Right cardiac atrium (tissue), 5 donors: ENCODE data around the gene TIFAB. TPM values are rescaled to one million over a fixed set of nuclear protein-coding genes. Genes with fewer than 3 reads are reported as not detected.

ENCODE experiments used
- ATAC-seq, 2 donors: fragments of 200-7000 bp; cut with Tn5 transposase; one replicate each; pipeline versions ENCODE4 v1.8.0 to v1.9.1; 2020; ENCODE audit warnings: moderate library complexity in 2 of 2, mild to moderate bottlenecking in 1 of 2
- DNase-seq, 3 donors: peaks; one replicate each; pipeline ENCODE4 v3.0.0-alpha.2; 2020
- H3K27ac ChIP-seq: one replicate; pipeline ENCODE4 v1.5.1; 2013; ENCODE audit warnings: mild to moderate bottlenecking, low read length, control low read depth, moderate library complexity
- H3K27me3 ChIP-seq: one replicate; pipeline ENCODE4 v1.6.1; 2013; ENCODE audit not compliant: control insufficient read depth, insufficient read depth
- H3K4me1 ChIP-seq: one replicate; pipeline ENCODE4 v1.6.1; 2013; ENCODE audit warnings: low read length; ENCODE audit not compliant: control insufficient read depth, insufficient read depth
- H3K4me3 ChIP-seq: one replicate; pipeline ENCODE4 v1.5.1; 2013; ENCODE audit warnings: low read length, control low read depth
- H3K9me3 ChIP-seq: one replicate; pipeline ENCODE4 v1.6.1; 2013; ENCODE audit warnings: low read length; ENCODE audit not compliant: control insufficient read depth
- WGBS: extraction: QIAGEN DNeasy Blood & Tissue Kit; methylation state at CpG from one replicate; pipeline ENCODE4 v1.1.7; 2013; 5-methylcytosine and 5-hydroxymethylcytosine counted together
- intact Hi-C, 4 donors: fragments of 100-400 bp; cut with DNase I; formaldehyde crosslinking; loops; one replicate each; pipeline versions ENCODE4 v1.11.0 to v1.14.0; 2022 to 2023
- polyA plus RNA-seq: library from polyadenylated mRNA; stranded (reverse); fragments of 200-250 nt; gene quantifications from one replicate; pipeline ENCODE4 v1.2.3, GENCODE V29; 2013
- total RNA-seq, 4 donors: library from RNA; stranded (reverse); fragmentation: NEBNext Ultra II Directional; extraction: Animal tissue kit (Norgen Biotek cat#: 25700); gene quantifications; one replicate each; pipeline ENCODE4 v1.2.1, GENCODE V29; 2021
- donor health status: healthy with polysubstance abuse.
- donor health status: DM: no; HTN: yes; CAD: no.
- donor health status: DM: no; HTN: no; CAD: no.
- donor health status: DM: no; HTN: yes; CAD: no; lungs with severe emphysema.
- donor health status: DM: yes; HTN: yes; CAD: no.

TIFAB gene
- total and polyA plus RNA-seq, 5 donors: not detected

DNA sequence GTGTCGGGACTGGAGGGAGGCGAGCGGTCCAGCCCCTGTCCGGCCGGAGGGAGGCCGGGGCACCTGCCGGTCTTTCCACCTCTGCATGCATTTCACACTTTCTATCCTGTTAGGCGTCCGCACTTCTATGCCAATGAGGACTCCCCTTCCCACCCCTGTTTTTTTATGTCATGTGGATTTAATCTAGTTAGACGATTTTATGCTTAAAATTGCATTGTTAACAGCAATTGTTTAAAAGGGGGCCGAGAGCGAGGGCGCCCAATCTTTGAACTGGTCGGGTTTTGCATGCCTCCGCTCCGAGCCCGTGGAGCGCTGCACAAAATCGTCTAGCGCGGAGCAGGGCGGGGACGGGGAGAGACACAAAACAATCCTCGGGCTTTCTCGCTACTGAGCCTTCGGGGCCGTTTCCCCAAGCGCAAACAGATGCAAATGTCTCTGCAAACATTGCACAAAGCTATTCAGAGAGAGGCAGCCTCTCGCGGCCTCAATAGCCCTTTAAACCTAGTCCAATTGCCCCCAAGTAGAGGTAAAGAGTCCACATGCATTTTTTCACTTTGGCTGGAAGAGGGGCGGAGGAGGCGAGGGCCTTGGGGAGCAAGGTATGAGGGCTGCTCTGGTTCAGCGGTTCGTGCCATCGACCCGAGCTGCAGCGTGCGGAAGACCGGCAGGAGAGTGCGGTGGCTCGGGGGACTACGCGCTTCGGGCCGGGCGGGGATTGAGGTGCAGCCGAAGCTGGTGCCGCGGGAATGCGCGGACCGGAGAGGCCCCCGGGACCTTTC lies 37.5 kb upstream of the TIFAB start:
- 2% methylated on average over 53 of the region's 53 CpGs for WGBS
- intact Hi-C loops: no loop called here
- Histone ChIP-seq H3K27ac (no peak overlapping the region), H3K4me1 (peaks cover 6% of the 10 kb centered on the region), H3K4me3 (peak overlapping the region; percentile 38), H3K9me3 (no peaks in the 10 kb centered on the region), H3K27me3 (no peaks in the 10 kb centered on the region)
- DNase-seq (no peak), ATAC-seq (no peak)

DNA sequence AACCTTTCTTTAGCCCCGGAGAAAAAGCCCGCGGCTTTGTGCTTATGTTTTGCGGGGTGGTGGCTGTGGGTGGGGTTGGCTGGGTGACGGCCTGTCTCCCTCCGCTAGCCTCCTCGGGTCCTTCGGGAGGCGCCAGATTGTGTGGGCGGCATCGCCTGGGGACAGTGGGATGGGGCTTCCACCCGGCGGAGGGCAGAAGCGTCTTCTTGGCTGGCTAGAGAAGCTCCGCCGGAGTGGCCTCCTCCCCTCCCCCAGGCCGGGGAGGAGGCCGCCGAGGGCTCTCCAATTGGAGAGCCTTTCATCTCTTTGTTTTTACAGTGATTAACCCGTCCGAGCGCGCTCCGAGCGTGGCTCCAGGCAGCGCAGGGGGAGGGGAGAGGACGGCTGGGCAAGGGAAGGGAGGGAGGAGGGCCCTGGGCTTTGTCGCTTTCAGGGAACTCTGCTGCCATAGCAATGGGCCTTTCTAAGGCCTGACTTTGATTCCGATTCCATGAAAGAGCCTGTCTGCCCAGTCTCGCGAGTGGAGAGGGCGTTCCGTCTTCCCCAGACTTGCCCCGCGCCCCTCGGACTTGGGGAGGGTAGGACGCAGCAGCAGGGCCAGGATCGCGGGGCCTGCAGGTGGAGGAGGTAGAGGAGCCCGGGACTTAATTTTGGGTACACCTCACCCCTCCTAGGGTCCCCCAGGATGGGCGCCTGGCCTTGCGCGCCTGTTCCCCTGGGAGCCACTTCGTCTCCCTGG lies 36.7 kb upstream of the TIFAB start:
- peaks cover 6% of the 10 kb centered on the region for H3K4me1 ChIP-seq
- no peaks in the 10 kb centered on the region for H3K9me3 ChIP-seq
- H3K27ac ChIP-seq: no peak overlapping the region
- peak in 1 of 3 donors; percentile 21 for DNase-seq
- peak overlapping the region; percentile 38 for H3K4me3 ChIP-seq
- ATAC-seq: peak; percentile 16 to 31
- no peaks in the 10 kb centered on the region for H3K27me3 ChIP-seq
- intact Hi-C loops: no loop called here
- WGBS: 2% methylated on average over 44 of the region's 44 CpGs

- Histone ChIP-seq H3K27me3 (no peaks in the 10 kb centered on the region), H3K4me1 (peaks cover 6% of the 10 kb centered on the region), H3K9me3 (no peaks in the 10 kb centered on the region), H3K4me3 (no peak overlapping the region), H3K27ac (no peak overlapping the region)
- DNase-seq (no peak), ATAC-seq (no peak)
- 25% methylated on average over 11 of the region's 11 CpGs for WGBS
- intact Hi-C loops: no loop called here
These were observed 35.8 kb upstream of the TIFAB start for GRCh38 chr5:135487839-135488514.

DNA sequence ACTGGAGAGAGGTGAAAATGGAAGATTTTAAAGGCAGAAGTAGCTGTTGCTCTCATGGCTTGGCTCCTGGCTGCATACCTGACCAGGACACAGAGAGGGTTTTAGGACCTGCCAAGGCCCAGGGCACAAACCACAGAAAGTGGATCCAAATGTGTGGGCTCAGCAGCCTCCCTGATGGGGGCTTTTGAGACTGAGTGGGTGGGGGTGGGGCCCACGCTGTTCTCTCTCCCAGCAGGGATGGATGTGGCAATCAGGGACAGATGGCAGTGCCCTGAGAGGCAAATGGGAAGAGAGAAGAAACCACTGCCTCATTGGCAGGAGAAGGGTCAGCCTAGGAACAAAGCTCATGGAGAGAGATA lies 34.9 kb upstream of the TIFAB start:
- Histone ChIP-seq H3K9me3 (no peaks in the 10 kb centered on the region), H3K27me3 (no peaks in the 10 kb centered on the region), H3K4me1 (peaks cover 6% of the 10 kb centered on the region), H3K4me3 (no peak overlapping the region), H3K27ac (no peak overlapping the region)
- intact Hi-C loops: no loop called here
- 64% methylated on average over 1 of the region's 1 CpG for WGBS
- no peak for DNase-seq
- ATAC-seq: no peak

DNA sequence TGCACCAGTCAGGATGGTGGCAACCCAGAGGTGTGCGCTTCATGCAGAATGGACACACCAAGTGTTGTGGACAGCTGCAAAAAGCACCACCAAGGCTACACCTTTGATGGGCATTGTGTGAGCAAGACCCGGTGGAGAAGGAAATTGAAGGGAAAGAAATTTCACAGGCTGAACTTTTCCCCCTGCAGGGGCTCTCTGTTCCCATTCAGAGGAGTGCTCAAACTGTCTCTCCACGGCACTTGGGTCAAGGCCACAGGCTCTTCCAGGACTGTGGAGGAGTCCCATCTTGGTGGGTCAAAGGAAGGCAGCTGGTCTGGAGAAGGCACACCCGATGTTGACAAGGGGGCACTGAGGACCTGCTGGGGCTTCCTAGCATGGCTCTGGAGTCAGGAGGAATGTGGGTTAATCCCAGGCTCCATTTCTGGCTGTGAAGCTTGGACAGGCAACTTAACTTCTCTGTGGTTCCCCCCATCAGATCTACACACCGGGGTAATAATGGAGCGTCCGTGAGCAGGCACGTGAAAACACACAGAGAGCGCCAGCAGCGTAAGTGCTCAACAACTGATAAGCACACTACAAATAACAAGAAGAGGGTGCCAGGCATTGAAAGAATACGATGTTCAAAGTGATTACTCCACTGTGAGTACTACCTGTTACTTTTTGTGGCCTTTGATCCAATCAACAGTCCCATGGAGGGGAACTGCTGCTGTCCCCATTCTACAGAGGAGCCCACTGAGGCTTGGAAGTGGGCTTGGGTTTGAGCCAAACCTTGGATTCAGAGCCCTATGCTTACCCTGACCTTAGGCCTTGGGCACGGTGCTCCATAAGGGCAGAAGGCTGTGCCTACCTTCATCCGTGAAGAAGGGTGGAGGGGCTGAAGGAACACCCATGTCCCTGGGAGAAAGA lies 34.2 kb upstream of the TIFAB start:
- ATAC-seq (no peak), DNase-seq (no peak)
- H3K27me3 ChIP-seq: no peaks in the 10 kb centered on the region
- peaks cover 6% of the 10 kb centered on the region for H3K4me1 ChIP-seq
- H3K4me3 ChIP-seq: no peak overlapping the region
- 61% methylated on average over 13 of the region's 13 CpGs for WGBS
- no peaks in the 10 kb centered on the region for H3K9me3 ChIP-seq
- intact Hi-C loops: no loop called here
- no peak overlapping the region for H3K27ac ChIP-seq

DNA sequence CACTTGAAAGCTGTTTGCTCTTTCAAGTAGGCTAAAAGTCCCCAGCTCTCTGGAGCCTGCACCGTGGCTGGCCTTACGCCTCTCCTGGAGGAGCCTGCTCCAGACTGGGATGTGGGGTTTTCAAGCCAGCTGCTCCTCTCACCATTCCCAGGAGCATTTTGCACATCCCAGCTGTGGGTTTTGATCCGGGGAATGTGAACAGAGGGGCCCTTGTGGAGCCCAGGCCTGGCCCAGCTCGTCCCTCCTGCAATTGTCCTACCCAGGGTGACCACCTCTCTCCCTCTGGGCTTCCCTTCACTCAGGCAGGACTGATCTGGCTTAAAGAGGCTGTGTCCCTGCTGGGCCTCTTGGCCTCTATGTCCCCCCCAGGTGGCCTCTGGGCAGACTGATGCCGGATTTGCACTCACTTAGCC lies 32.5 kb upstream of the TIFAB start:
- no peak overlapping the region for H3K27ac ChIP-seq
- H3K4me1 ChIP-seq: peaks cover 3% of the 10 kb centered on the region
- intact Hi-C loops: no loop called here
- ATAC-seq: no peak
- no peaks in the 10 kb centered on the region for H3K27me3 ChIP-seq
- 69% methylated on average over 5 of the region's 5 CpGs for WGBS
- no peak for DNase-seq
- no peaks in the 10 kb centered on the region for H3K9me3 ChIP-seq
- H3K4me3 ChIP-seq: no peak overlapping the region

GRCh38 chr5:135483254-135483653 lies 31.1 kb upstream of the TIFAB start:
- ATAC-seq (no peak), DNase-seq (no peak)
- intact Hi-C loops: no loop called here
- H3K4me1 ChIP-seq: no peaks in the 10 kb centered on the region
- no peaks in the 10 kb centered on the region for H3K27me3 ChIP-seq
- H3K9me3 ChIP-seq: no peaks in the 10 kb centered on the region
- WGBS: 86% methylated on average over 1 of the region's 1 CpG
- no peak overlapping the region for H3K4me3 ChIP-seq
- H3K27ac ChIP-seq: no peak overlapping the region

- DNase-seq (no peak), ATAC-seq (no peak)
- H3K4me1 ChIP-seq: no peaks in the 10 kb centered on the region
- H3K27ac ChIP-seq: no peak overlapping the region
- no peaks in the 10 kb centered on the region for H3K27me3 ChIP-seq
- intact Hi-C loops: no loop called here
- H3K4me3 ChIP-seq: no peak overlapping the region
- 76% methylated on average over 9 of the region's 9 CpGs for WGBS
- H3K9me3 ChIP-seq: no peaks in the 10 kb centered on the region
These were observed 30.3 kb upstream of the TIFAB start for GRCh38 chr5:135482381-135482933.

DNA sequence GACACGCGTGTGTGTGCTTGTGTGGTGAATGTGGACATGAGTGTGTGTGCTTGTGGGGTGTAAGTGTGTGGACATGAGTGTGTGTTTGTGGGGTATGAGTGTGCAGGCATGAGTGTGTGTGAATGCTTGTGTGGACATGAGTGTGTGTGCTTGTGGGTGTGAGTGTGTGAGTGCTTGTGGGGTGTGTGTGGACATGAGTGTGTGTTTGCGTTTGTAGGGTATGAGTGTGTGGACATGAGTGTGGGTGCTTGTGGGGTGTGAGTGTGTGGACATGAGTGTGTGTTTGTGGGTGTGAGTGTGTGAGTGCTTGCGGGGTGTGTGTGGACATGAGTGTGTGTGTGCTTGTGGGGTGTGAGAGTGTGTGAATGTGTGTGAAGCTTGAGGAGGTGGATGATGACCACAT lies 29.8 kb upstream of the TIFAB start:
- ATAC-seq (no peak), DNase-seq (no peak)
- no peaks in the 10 kb centered on the region for H3K4me1 ChIP-seq
- H3K27ac ChIP-seq: no peak overlapping the region
- H3K27me3 ChIP-seq: no peaks in the 10 kb centered on the region
- WGBS: 95% methylated on average over 4 of the region's 4 CpGs
- no peaks in the 10 kb centered on the region for H3K9me3 ChIP-seq
- H3K4me3 ChIP-seq: no peak overlapping the region
- intact Hi-C loops: no loop called here

DNA sequence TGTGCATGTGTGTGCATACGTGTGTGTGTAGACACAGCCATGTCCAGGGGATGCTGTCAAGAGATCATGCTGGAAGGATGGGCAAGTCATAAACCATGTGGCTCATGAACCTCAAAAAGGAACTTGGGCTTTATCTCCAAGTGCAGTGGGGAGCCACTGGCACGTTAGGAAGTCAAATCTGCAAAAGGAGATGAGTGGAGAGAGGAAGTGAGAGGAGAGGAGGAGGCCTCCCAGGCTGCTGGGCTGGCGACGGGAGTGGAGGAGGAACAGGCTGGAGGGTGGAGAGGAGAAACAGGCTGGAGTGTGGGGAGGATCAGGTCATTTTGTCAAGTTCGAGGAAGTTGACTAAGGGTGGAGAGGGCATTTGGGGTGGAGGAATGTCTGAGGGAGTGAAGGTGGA lies 29.2 kb upstream of the TIFAB start:
- ATAC-seq: peak in 1 of 2 donors; percentile 42
- no peaks in the 10 kb centered on the region for H3K27me3 ChIP-seq
- 43% methylated on average over 5 of the region's 5 CpGs for WGBS
- intact Hi-C loops: no loop called here
- H3K4me1 ChIP-seq: no peaks in the 10 kb centered on the region
- H3K4me3 ChIP-seq: no peak overlapping the region
- H3K27ac ChIP-seq: no peak overlapping the region
- peak in 1 of 3 donors; percentile 74 for DNase-seq
- H3K9me3 ChIP-seq: no peaks in the 10 kb centered on the region
